Adipocyte (in vitro differentiated cells): ENCODE data around the gene TRAM2.

Source experiments
- DNase-seq: peaks from one replicate; pipeline ENCODE4 v3.0.0-alpha.2; 2015; ENCODE audit warnings: low read depth
- H3K27me3 ChIP-seq: replicated peaks from 2 replicates; pipeline ENCODE4 v1.7.0; 2013; ENCODE audit warnings: mild to moderate bottlenecking, low read length, moderate library complexity; ENCODE audit not compliant: control insufficient read depth, insufficient read depth
- H3K36me3 ChIP-seq: 2 replicates; pipeline ENCODE4 v1.7.0; 2013; ENCODE audit warnings: low read length, mild to moderate bottlenecking, moderate library complexity; ENCODE audit not compliant: control insufficient read depth, insufficient read depth, severe bottlenecking
- H3K4me1 ChIP-seq: 2 replicates; pipeline ENCODE4 v1.7.0; 2013; ENCODE audit warnings: mild to moderate bottlenecking, low read length, moderate library complexity; ENCODE audit not compliant: control insufficient read depth, insufficient read depth
- H3K4me3 ChIP-seq: 2 replicates; pipeline ENCODE4 v1.7.0; 2013; ENCODE audit warnings: mild to moderate bottlenecking, low read length, moderate library complexity
- H3K9ac ChIP-seq: 2 replicates; pipeline ENCODE4 v1.7.0; 2013; ENCODE audit warnings: mild to moderate bottlenecking, low read length, moderate library complexity
- H3K9me3 ChIP-seq: 2 replicates; pipeline ENCODE4 v1.7.0; 2013; ENCODE audit warnings: mild to moderate bottlenecking, low read length, moderate library complexity; ENCODE audit not compliant: control insufficient read depth

Gene TRAM2

GRCh38 chr6:52544602-52545405 lies 32.1 kb downstream of the TRAM2 start:
- Histone ChIP-seq H3K9me3 (no peaks in the 10 kb centered on the region), H3K36me3 (peaks cover 11% of the 10 kb centered on the region), H3K4me1 (peaks cover 93% of the 10 kb centered on the region), H3K4me3 (peak overlapping the region; percentile 15), H3K9ac (peak overlapping the region; percentile 44), H3K27me3 (no peaks in the 10 kb centered on the region)
- no peak for DNase-seq

GRCh38 chr6:52543729-52544601 lies 32.9 kb downstream of the TRAM2 start:
- Histone ChIP-seq H3K9me3 (no peaks in the 10 kb centered on the region), H3K4me3 (peak overlapping the region; percentile 15), H3K27me3 (no peaks in the 10 kb centered on the region), H3K9ac (peak overlapping the region; percentile 44), H3K4me1 (peaks cover 96% of the 10 kb centered on the region), H3K36me3 (peaks cover 7% of the 10 kb centered on the region)
- DNase-seq, result peak; percentile 40

DNA sequence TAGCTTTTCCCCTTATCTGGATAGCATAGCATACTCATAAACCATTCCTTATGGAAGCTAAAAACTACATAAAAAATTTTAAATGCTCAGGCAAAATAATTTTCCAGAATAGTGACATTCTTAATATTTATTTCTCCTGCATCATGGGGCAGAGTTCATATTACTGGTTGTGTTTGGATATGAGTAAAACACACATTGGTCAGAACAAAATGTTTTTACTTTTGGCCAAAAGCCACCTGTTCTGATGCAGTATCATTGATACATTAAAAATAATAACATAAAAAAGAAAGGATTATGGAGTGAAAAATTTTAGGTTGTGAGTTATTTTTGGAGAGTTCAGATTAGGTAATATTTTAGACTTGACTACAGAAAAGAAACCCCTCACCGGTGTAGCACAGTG lies 33.6 kb downstream of the TRAM2 start:
- peak overlapping the region; percentile 15 for H3K4me3 ChIP-seq
- peaks cover 97% of the 10 kb centered on the region for H3K4me1 ChIP-seq
- H3K9ac ChIP-seq, result peak overlapping the region; percentile 44
- no peaks in the 10 kb centered on the region for H3K27me3 ChIP-seq
- DNase-seq, result no peak
- peaks cover 7% of the 10 kb centered on the region for H3K36me3 ChIP-seq
- no peaks in the 10 kb centered on the region for H3K9me3 ChIP-seq

DNA sequence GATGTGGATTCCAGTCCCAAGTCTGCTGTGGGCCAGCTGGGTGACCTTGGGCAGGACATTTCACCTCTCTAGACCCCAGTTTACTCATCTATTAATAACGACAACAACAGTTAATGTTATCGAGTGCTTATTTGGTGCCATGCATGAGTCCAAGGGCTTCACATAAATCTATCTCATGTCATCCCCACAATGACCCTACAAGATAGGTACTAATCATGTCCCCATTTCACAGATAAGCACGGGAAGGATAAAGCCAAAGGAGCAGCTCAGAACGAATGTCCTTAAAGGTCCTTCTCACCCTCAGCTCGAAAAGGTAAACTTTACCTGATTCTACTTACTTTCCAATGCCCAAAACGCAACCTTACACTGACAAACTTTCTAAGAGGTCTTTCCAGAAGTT lies 35.7 kb downstream of the TRAM2 start:
- H3K9ac ChIP-seq, result peak overlapping the region; percentile 58
- no peaks in the 10 kb centered on the region for H3K27me3 ChIP-seq
- DNase-seq, result no peak
- H3K36me3 ChIP-seq, result peaks cover 7% of the 10 kb centered on the region
- no peak overlapping the region for H3K4me3 ChIP-seq
- peaks cover 90% of the 10 kb centered on the region for H3K4me1 ChIP-seq
- H3K9me3 ChIP-seq, result no peaks in the 10 kb centered on the region

DNA sequence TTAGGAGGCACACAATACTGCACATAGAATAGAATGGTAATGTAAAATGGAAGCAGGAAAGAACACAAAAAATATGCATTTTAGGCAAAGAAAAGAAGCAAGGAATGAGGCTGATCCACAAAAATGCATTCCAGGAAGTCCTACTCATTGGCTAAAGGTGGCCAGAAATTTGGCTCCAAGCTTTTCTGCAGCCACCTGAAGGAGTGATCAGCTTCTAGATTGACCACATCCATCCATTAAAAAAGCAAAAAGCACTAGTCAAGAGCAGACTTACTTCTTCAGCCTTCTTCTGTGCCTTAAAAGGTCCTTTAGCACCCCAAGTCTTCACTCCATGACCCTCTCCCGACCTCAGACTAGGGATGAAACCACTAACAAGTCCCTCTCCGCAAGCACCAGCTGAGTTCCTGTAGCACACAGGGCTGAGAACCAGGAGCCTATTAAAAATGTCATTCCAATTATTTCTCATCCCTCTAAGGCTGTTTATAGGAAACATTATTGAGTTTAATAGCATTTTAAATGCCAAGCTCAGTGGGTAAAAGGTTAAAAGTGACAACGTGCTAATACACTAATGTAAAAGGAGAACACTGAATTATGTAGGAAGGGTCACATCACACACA lies 36.5 kb downstream of the TRAM2 start:
- H3K9ac ChIP-seq, result peak overlapping the region; percentile 58
- peak overlapping the region; percentile 28 for H3K4me3 ChIP-seq
- peaks cover 85% of the 10 kb centered on the region for H3K4me1 ChIP-seq
- no peaks in the 10 kb centered on the region for H3K9me3 ChIP-seq
- peaks cover 9% of the 10 kb centered on the region for H3K36me3 ChIP-seq
- H3K27me3 ChIP-seq, result no peaks in the 10 kb centered on the region
- DNase-seq, result no peak

DNA sequence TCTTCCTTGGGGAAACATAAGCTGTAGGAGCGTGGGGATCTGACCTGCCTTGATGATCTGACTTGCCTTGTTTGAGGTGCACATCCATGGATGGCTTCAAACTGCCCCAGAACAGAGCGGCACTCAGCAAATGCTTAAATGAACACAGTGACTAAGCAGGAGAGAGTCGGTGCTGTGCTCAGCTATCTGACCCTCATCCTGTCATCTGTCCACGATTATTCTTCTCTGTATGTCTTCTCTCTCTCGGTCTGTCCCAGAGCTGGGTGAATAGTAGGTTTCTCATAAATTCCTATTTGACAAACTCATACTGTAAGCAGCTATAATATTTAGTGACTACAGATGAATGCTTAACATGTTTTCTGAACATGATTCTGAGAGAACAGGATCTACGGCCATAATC lies 37.3 kb downstream of the TRAM2 start:
- peak; percentile 67 for DNase-seq
- H3K4me3 ChIP-seq, result peak overlapping the region; percentile 28

GRCh38 chr6:52538901-52539354 lies 37.9 kb downstream of the TRAM2 start:
- Histone ChIP-seq H3K4me1 (peaks cover 71% of the 10 kb centered on the region), H3K36me3 (peaks cover 23% of the 10 kb centered on the region), H3K4me3 (peak overlapping the region; percentile 28), H3K9ac (peak overlapping the region; percentile 58), H3K9me3 (no peaks in the 10 kb centered on the region), H3K27me3 (no peaks in the 10 kb centered on the region)
- peak; percentile 57 for DNase-seq

More for the DNA sequence above, 37.3 kb downstream of the TRAM2 start:
- Histone ChIP-seq H3K4me1 (peaks cover 77% of the 10 kb centered on the region), H3K9me3 (no peaks in the 10 kb centered on the region), H3K27me3 (no peaks in the 10 kb centered on the region), H3K9ac (peak overlapping the region; percentile 58), H3K36me3 (peaks cover 17% of the 10 kb centered on the region)

GRCh38 chr6:52538252-52538900 lies 38.5 kb downstream of the TRAM2 start:
- peaks cover 66% of the 10 kb centered on the region for H3K4me1 ChIP-seq
- DNase-seq, result peak; percentile 62
- H3K27me3 ChIP-seq, result no peaks in the 10 kb centered on the region
- peak overlapping the region; percentile 58 for H3K9ac ChIP-seq
- no peaks in the 10 kb centered on the region for H3K9me3 ChIP-seq
- H3K36me3 ChIP-seq, result peaks cover 26% of the 10 kb centered on the region
- H3K4me3 ChIP-seq, result no peak overlapping the region

- no peak for DNase-seq
- Histone ChIP-seq H3K9ac (peak overlapping the region; percentile 6), H3K9me3 (no peaks in the 10 kb centered on the region), H3K36me3 (peaks cover 31% of the 10 kb centered on the region), H3K27me3 (no peaks in the 10 kb centered on the region), H3K4me3 (no peak overlapping the region), H3K4me1 (peaks cover 56% of the 10 kb centered on the region)
Measured at GRCh38 chr6:52537001-52537753, 39.7 kb downstream of the TRAM2 start.

DNA sequence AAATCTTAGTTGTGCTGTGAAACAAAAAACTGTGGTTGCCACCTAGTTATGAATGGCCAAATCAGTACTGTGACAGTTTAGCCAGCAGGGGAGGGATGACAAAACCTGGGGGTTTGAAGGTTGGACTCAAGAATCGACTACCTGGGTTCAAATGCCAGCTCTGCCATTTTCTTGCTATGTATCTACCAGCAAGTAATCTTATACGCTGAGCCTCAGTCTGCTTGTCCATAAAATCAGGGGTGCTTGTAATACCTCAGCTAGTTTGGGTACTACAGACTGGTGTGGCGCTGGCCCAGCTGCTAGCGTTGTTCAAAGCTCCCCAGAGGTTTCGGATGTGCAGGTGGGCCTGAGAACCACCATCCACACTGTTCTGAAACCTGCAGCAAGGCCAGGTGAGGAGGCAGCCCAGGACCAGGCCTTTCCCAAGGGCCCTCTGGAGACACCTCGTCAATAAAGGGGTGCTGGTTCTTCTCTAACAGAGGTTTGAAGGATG lies 40.4 kb downstream of the TRAM2 start:
- no peak overlapping the region for H3K9ac ChIP-seq
- H3K4me3 ChIP-seq, result no peak overlapping the region
- H3K36me3 ChIP-seq, result peaks cover 38% of the 10 kb centered on the region
- peaks cover 49% of the 10 kb centered on the region for H3K4me1 ChIP-seq
- H3K27me3 ChIP-seq, result no peaks in the 10 kb centered on the region
- no peak for DNase-seq
- no peaks in the 10 kb centered on the region for H3K9me3 ChIP-seq
